CD4-positive, alpha-beta T cell treated with Interleukin-4 for 1 hour (primary cell): ENCODE data around the gene BBIP1.

Experiments
- DNase-seq, 2 donors: peaks; one replicate each; pipeline ENCODE4 v3.0.0-alpha.2; 2020 to 2022

BBIP1 gene

GRCh38 chr10:110918643-110919348 lies at the start of gene BBIP1:
Gene BBIP1, minus strand, starts transcription at chr10:110919180. Its CDS starts 1,023 bp downstream, at chr10:110918157.
- no peak for DNase-seq

- DNase-seq, result no peak
Measured at GRCh38 chr10:110967645-110968044, 48.7 kb upstream of the BBIP1 start.

GRCh38 chr10:110967009-110967630 lies 48.1 kb upstream of the BBIP1 start:
- DNase-seq, result no peak

GRCh38 chr10:110966146-110966545 lies 47.2 kb upstream of the BBIP1 start:
- DNase-seq, result no peak

- DNase-seq, result no peak
Measured at GRCh38 chr10:110965216-110965615, 46.2 kb upstream of the BBIP1 start.

- no peak for DNase-seq
Measured at GRCh38 chr10:110964681-110965080, 45.7 kb upstream of the BBIP1 start.

- no peak for DNase-seq
Measured at GRCh38 chr10:110963162-110963561, 44.2 kb upstream of the BBIP1 start.

GRCh38 chr10:110962443-110962842 lies 43.5 kb upstream of the BBIP1 start:
- DNase-seq, result no peak

GRCh38 chr10:110960333-110960712 lies 41.3 kb upstream of the BBIP1 start:
- no peak for DNase-seq

- DNase-seq, result no peak
Measured at GRCh38 chr10:110959379-110960332, 40.7 kb upstream of the BBIP1 start.

- DNase-seq, result no peak
Measured at GRCh38 chr10:110957606-110958005, 38.6 kb upstream of the BBIP1 start.

- no peak for DNase-seq
Measured at GRCh38 chr10:110951381-110951780, 32.4 kb upstream of the BBIP1 start.

GRCh38 chr10:110947061-110947595 lies 28.1 kb upstream of the BBIP1 start:
- DNase-seq, result no peak

- no peak for DNase-seq
Measured at GRCh38 chr10:110946496-110946895, 27.5 kb upstream of the BBIP1 start.

- no peak for DNase-seq
Measured at GRCh38 chr10:110944792-110945396, 25.9 kb upstream of the BBIP1 start.

- DNase-seq, result no peak
Measured at GRCh38 chr10:110939419-110939818, 20.4 kb upstream of the BBIP1 start.

GRCh38 chr10:110936757-110937156 lies 17.8 kb upstream of the BBIP1 start:
- DNase-seq, result no peak

- DNase-seq, result no peak
Measured at GRCh38 chr10:110932505-110933180, 13.7 kb upstream of the BBIP1 start.

GRCh38 chr10:110931769-110932381 lies 12.9 kb upstream of the BBIP1 start:
- DNase-seq, result no peak

GRCh38 chr10:110927461-110927860 lies 8.5 kb upstream of the BBIP1 start:
- no peak for DNase-seq

- no peak for DNase-seq
Measured at GRCh38 chr10:110923856-110924493, 5.0 kb upstream of the BBIP1 start.
